IPS-NIHi7 (cell line): Measurements from ENCODE around the gene GAB2.
A peak's percentile ranks its signal among the peaks of the same experiment; 100 is the strongest.

Experiments
- DNase-seq: peaks from one replicate; pipeline ENCODE4 v3.0.0; 2012; ENCODE audit warnings: mixed read lengths; ENCODE audit errors: extremely low spot score

Gene GAB2

GRCh38 chr11:78400702-78401101 is 16.9 kb downstream of the GAB2 start:
- DNase-seq = no peak

- DNase-seq = no peak
These were observed 17.5 kb downstream of the GAB2 start for GRCh38 chr11:78400116-78400515.

GRCh38 chr11:78399136-78399535 is 18.5 kb downstream of the GAB2 start:
- DNase-seq = peak; percentile 57

GRCh38 chr11:78398715-78399114 is 18.9 kb downstream of the GAB2 start:
- no peak for DNase-seq

GRCh38 chr11:78397398-78397797 is 20.2 kb downstream of the GAB2 start:
- no peak for DNase-seq

GRCh38 chr11:78395597-78395996 is 22.0 kb downstream of the GAB2 start:
- no peak for DNase-seq

- no peak for DNase-seq
These were observed 24.8 kb downstream of the GAB2 start for GRCh38 chr11:78392854-78393253.

- no peak for DNase-seq
These were observed 26.2 kb downstream of the GAB2 start for GRCh38 chr11:78391424-78391823.

- DNase-seq = no peak
These were observed 26.8 kb downstream of the GAB2 start for GRCh38 chr11:78390809-78391208.

GRCh38 chr11:78386215-78386941 is 31.2 kb downstream of the GAB2 start:
- no peak for DNase-seq

- no peak for DNase-seq
These were observed 32.4 kb downstream of the GAB2 start for GRCh38 chr11:78385205-78385604.

GRCh38 chr11:78384231-78384630 is 33.4 kb downstream of the GAB2 start:
- no peak for DNase-seq

GRCh38 chr11:78381865-78382264 is 35.8 kb downstream of the GAB2 start:
- no peak for DNase-seq

GRCh38 chr11:78380615-78381051 is 37.0 kb downstream of the GAB2 start:
- peak; percentile 24 for DNase-seq

- DNase-seq = no peak
These were observed 38.5 kb downstream of the GAB2 start for GRCh38 chr11:78379039-78379670.

- no peak for DNase-seq
These were observed 39.8 kb downstream of the GAB2 start for GRCh38 chr11:78377625-78378418.

- no peak for DNase-seq
These were observed 40.8 kb downstream of the GAB2 start for GRCh38 chr11:78376858-78377257.

GRCh38 chr11:78374917-78375316 is 42.7 kb downstream of the GAB2 start:
- DNase-seq = no peak

- no peak for DNase-seq
These were observed 43.9 kb downstream of the GAB2 start for GRCh38 chr11:78373689-78374088.

GRCh38 chr11:78372114-78372768 is 45.4 kb downstream of the GAB2 start:
- DNase-seq = no peak

GRCh38 chr11:78371221-78371891 is 46.3 kb downstream of the GAB2 start:
- DNase-seq = no peak
